Pancreas (tissue), 10 donors: ENCODE measurements around the gene GET4. TPM values are rescaled to one million over a fixed set of nuclear protein-coding genes. Genes with fewer than 3 reads are reported as not detected.

ENCODE experiments used
- ATAC-seq, 4 donors: fragments of 200-7000 bp; cut with Tn5 transposase; one replicate each; pipeline versions ENCODE4 v1.8.0 to v1.9.1; 2020; ENCODE audit warnings: mild to moderate bottlenecking in 4 of 4, moderate library complexity in 4 of 4
- DNase-seq, 6 donors: peaks; one replicate each; pipeline ENCODE4 v3.0.0-alpha.2; 2020
- FAIRE-seq: peaks from 2 replicates; lab custom pipeline; 2012; peaks lifted over from hg19 to GRCh38; lab: Jason Lieb, UNC
- H3K27ac ChIP-seq, 4 donors: fragments of 200-600 bp; sonication (generic); 1 replicate in 3 of 4; 2 replicates in 1 of 4; pipeline versions ENCODE4 v1.5.0 to v1.8.0; 2020
- H3K27me3 ChIP-seq, 4 donors: fragments of 200-600 bp; one replicate each; pipeline ENCODE4 v1.8.0; 2021
- H3K36me3 ChIP-seq, 3 donors: fragments of 200-600 bp; sonication (generic) in 1 of 3; one replicate each; pipeline versions ENCODE4 v1.5.0 to v1.8.0; 2020 to 2021
- H3K4me1 ChIP-seq, 3 donors: fragments of 200-600 bp; one replicate each; pipeline ENCODE4 v1.8.0; 2021
- H3K4me3 ChIP-seq, 4 donors: fragments of 200-600 bp; sonication (generic) in 2 of 4; one replicate each; pipeline versions ENCODE4 v1.5.0 to v1.8.0; 2020 to 2021
- H3K9me3 ChIP-seq, 4 donors: fragments of 200-600 bp; one replicate each; pipeline ENCODE4 v1.8.0; 2021
- WGBS, 2 donors: extraction: QIAGEN DNeasy Blood & Tissue Kit; methylation state at CpG; one replicate each; pipeline ENCODE4 v1.1.7; 2013; 5-methylcytosine and 5-hydroxymethylcytosine counted together
- intact Hi-C, 3 donors: fragments of 100-400 bp; cut with DNase I; formaldehyde crosslinking; loops; one replicate each; pipeline versions ENCODE4 v1.11.1 to v1.14.2; 2022
- polyA plus RNA-seq, 2 donors: library from polyadenylated mRNA; stranded (reverse); fragments of 200-250 nt; gene quantifications; one replicate each; pipeline ENCODE4 v1.2.3, GENCODE V29; 2013
- total RNA-seq, 6 donors: library from RNA; stranded (reverse); fragmentation: NEBNext Ultra II Directional in 4 of 6; extraction: Animal tissue kit (Norgen Biotek cat#: 25700) in 4 of 6; gene quantifications; one replicate each; pipeline versions ENCODE4 v1.2.1 to v1.2.4, GENCODE V29; 2021 to 2023
- TF ChIP-seq, protein P1 (sequence below), 4 donors: fragments of 200-600 bp; sonication (generic) in 3 of 4; IDR thresholded peaks; one replicate each; pipeline versions ENCODE4 v1.5.0 to v1.8.0; 2021; ENCODE audit warnings: antibody characterized with exemption in 4 of 4
- donor health status: healthy with polysubstance abuse.
- donor health status: DM: no; HTN: no; CAD: no; lungs with moderate emphysema.
- donor health status: DM: no; HTN: no; CAD: no.
- donor health status: control.
- donor health status: control.
- donor health status: Bipolar disorder and iron deficiency.
- donor health status: DM: yes; HTN: yes; CAD: no.
- donor health status: DM: no; HTN: no; CAD: no.
- donor health status: DM: no; HTN: no; CAD: no.
- donor health status: DM: yes; HTN: yes; CAD: no.

The GET4 gene
- total and polyA plus RNA-seq, 8 donors: 13.1 to 94.5 (median 21.4) TPM

DNA sequence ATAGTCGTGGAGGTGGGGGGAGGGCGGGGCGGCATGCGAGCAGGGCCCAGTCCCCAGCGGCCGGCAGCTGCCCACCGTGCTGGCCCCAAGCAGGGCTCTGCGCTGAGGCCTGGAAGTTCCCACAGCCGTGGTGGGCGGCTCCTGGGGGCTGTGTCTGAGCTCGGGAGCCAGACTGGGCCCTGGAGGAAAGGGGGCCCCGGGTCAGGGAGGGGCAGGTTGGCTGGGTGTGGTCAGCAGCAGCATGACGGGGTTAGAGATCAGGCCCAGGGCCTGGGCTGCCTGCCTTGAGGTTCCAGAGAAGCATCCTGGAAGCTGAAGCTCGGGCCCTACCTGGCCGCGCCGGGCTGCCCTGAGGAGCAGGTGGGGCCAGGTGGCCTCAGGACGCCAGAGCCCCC is 22.1 kb downstream of the GET4 start:
- no peak overlapping the region for H3K27ac ChIP-seq
- H3K4me1 ChIP-seq: peaks cover 0 to 4% (median 0%) of the 10 kb centered on the region in 3 donors
- H3K9me3 ChIP-seq: no peaks in the 10 kb centered on the region
- H3K4me3 ChIP-seq: no peak overlapping the region
- peak in 1 of 6 donors; percentile 75 for DNase-seq
- 89 to 92% methylated on average over 18 of the region's 18 CpGs for WGBS, 2 donors
- TF ChIP-seq, protein P1, sequence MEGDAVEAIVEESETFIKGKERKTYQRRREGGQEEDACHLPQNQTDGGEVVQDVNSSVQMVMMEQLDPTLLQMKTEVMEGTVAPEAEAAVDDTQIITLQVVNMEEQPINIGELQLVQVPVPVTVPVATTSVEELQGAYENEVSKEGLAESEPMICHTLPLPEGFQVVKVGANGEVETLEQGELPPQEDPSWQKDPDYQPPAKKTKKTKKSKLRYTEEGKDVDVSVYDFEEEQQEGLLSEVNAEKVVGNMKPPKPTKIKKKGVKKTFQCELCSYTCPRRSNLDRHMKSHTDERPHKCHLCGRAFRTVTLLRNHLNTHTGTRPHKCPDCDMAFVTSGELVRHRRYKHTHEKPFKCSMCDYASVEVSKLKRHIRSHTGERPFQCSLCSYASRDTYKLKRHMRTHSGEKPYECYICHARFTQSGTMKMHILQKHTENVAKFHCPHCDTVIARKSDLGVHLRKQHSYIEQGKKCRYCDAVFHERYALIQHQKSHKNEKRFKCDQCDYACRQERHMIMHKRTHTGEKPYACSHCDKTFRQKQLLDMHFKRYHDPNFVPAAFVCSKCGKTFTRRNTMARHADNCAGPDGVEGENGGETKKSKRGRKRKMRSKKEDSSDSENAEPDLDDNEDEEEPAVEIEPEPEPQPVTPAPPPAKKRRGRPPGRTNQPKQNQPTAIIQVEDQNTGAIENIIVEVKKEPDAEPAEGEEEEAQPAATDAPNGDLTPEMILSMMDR (IDR thresholded peaks at IDR 0.05): no peak
- intact Hi-C loops: no loop called here
- ATAC-seq: no peak
- no peak for FAIRE-seq
- H3K36me3 ChIP-seq: peaks cover 0 to 35% (median 10%) of the 10 kb centered on the region in 3 donors
- no peaks in the 10 kb centered on the region for H3K27me3 ChIP-seq

- intact Hi-C loops: no loop called here
- peak in 2 of 6 donors; percentile 58 to 79 for DNase-seq
- FAIRE-seq: no peak
- peaks cover 0 to 29% (median 6%) of the 10 kb centered on the region in 3 donors for H3K36me3 ChIP-seq
- H3K4me1 ChIP-seq: peaks cover 0 to 4% (median 0%) of the 10 kb centered on the region in 3 donors
- TF ChIP-seq, protein P1 (IDR thresholded peaks at IDR 0.05): no peak
- 93% methylated on average over 50 to 54 of the region's 54 CpGs for WGBS, 2 donors
- no peaks in the 10 kb centered on the region for H3K27me3 ChIP-seq
- H3K4me3 ChIP-seq: no peak overlapping the region
- no peak for ATAC-seq
- no peaks in the 10 kb centered on the region for H3K9me3 ChIP-seq
- H3K27ac ChIP-seq: no peak overlapping the region
Observed at GRCh38 chr7:898855-899681, 22.7 kb downstream of the GET4 start.

DNA sequence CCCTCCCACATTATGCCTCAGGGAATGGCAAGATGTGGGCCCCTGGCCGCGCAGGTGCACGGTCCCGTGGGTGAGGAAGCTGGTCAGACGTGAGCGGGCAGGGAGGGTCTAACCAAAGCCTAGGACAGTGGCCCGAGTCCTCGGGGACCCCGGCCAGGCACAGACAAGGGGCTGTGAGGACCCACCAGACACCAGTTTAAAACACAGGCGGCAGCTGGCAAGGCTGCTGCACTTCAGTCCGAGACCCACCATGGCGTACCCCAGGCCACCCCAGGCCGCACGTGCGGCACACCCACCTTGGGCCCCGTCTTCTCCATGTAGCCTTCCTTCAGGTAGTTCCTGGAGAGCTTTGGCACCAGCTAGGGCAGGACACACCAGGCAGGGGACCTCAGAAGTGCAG is 23.5 kb downstream of the GET4 start:
- intact Hi-C loops: loop anchor here in 1 of 3 donors (10.0 kb wide), 2 partner anchors 55 to 155 kb away; partner anchors contain the start of gene ADAP1
- H3K4me1 ChIP-seq: peaks cover 0 to 4% (median 0%) of the 10 kb centered on the region in 3 donors
- FAIRE-seq (no peak), ATAC-seq (no peak), DNase-seq (peak in 1 of 6 donors; percentile 40)
- peaks cover 0 to 22% (median 5%) of the 10 kb centered on the region in 3 donors for H3K36me3 ChIP-seq
- WGBS, 2 donors: 94 to 95% methylated on average over 16 of the region's 16 CpGs
- H3K27me3 ChIP-seq: no peaks in the 10 kb centered on the region
- no peak overlapping the region for H3K27ac ChIP-seq
- H3K9me3 ChIP-seq: no peaks in the 10 kb centered on the region
- TF ChIP-seq, protein P1 (IDR thresholded peaks at IDR 0.05): no peak
- H3K4me3 ChIP-seq: no peak overlapping the region

DNA sequence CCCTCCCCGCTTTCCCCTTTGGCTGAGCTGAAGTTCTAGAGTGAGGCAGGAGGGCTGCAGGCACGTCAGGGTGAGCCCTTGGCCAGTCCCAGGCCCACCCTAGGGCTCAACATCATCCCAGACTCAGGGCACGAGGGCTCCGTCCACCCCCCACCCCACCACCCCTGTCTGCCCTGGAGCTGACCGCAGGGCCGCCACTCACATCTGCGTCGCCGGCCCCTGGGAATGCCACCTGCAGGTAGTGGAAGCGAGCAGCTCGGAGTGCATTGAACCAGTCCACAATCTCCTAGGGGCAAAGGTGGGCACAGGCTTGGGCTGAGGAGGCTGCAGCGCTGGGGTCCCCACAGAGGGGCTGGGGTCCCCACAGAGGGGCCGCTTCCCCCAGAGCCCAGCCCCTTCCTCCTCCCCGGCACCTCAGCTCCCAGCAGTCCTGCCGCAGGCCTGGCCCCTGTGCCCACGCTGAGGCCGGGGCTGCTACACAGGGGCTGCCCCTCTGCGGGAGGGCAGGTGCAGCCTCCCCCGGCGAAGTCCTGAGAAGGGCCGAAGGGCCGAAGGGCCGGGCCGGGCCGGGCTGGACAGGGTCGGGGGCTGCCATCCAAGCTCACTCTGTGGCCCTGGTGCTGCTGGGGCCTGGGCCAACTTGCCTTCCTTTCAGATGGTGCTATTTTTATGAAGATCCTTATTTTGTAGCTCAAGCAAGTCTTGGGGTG is 24.1 kb downstream of the GET4 start:
- TF ChIP-seq, protein P1 (IDR thresholded peaks at IDR 0.05): no peak
- H3K36me3 ChIP-seq: peaks cover 0 to 16% (median 2%) of the 10 kb centered on the region in 3 donors
- no peak overlapping the region for H3K4me3 ChIP-seq
- ATAC-seq (no peak), FAIRE-seq (no peak), DNase-seq (peak in 2 of 6 donors; percentile 36 to 72)
- no peaks in the 10 kb centered on the region for H3K9me3 ChIP-seq
- intact Hi-C loops: loop anchor here in 1 of 3 donors (10.0 kb wide), 2 partner anchors 54 to 154 kb away; partner anchors contain the start of gene ADAP1
- H3K4me1 ChIP-seq: peaks cover 0 to 4% (median 0%) of the 10 kb centered on the region in 3 donors
- WGBS, 2 donors: 76 to 83% methylated on average over 25 to 26 of the region's 26 CpGs
- H3K27ac ChIP-seq: no peak overlapping the region
- no peaks in the 10 kb centered on the region for H3K27me3 ChIP-seq
